ENCODE data around the gene GLTPD2.

Gene GLTPD2

DNA sequence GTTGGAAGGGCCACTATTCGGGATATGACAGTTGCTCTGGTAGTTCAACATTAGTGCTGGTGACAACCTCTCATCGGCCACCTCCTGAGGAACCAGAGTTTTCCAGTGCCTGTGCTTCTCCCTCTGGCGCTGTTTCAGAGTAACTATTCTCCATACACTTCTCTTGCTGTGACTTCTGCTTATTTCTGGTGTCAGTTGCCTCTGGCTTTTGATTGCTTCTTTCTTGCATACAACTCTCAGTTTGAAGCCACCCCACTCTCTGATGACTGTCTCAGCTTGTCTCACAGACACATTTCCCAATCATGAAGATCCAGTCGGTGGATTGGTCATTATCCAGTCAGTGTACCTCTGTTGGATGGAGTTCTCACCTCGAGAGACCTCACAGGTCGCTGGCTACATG lies 20.5 kb upstream of the GLTPD2 start:
- DNase-seq (ENCODE audit: low read depth, low spot score) = no peak

DNA sequence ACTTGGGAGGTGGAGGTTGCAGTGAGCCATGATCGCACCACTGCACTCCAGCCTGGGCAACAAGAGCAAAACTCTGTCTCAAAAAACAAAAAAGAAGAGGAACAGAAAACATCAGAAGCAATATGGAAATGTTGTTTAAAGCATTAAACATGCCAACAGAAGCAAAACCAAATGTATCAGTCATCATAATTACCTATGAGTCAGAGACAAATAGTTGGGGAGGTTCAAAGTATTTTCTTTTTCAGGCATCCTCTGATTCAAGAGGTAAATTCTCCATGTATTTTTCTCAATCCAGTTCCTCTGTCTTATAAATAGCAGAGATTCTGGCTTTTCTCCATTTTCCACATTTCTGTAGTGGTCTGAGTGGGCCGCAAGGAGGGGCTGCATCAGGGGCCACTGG lies 19.1 kb upstream of the GLTPD2 start:
- no peak for DNase-seq (ENCODE audit: low read depth, low spot score)
- H3K4me3 ChIP-seq (ENCODE audit: low read length) = no peak overlapping the region

More for the DNA sequence above, 20.5 kb upstream of the GLTPD2 start:
- no peak overlapping the region for H3K4me3 ChIP-seq (ENCODE audit: low read length)

DNA sequence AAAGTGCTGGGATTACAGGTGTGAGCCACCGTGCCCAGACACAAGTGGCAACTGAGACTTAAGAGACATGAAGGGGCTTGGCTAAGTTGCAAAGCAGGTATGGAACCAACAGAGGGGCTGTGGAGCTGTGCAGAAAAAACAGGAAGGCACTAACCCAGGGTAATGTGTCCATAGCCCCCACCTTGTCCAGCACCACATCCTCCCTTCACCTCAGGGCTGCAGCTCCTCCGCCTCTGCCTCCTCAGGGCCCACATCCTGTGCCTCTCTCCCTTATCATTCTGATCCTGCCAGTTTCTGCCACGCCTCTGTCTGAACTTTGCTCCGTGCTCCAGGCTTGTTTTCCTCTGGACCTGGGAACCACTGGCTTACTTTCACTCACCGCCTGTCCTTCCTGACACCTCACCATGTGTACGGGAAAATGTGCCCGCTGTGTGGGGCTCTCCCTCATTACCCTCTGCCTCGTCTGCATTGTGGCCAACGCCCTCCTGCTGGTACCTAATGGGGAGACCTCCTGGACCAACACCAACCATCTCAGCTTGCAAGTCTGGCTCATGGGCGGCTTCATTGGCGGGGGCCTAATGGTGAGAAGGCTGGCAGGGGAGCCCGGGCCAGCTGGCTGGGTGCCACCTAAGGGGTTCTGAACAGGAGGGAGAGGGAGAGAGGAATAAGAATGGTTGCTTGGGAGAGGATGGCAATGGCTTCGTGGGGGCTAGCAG lies 17.1 kb upstream of the GLTPD2 start, which contains the start of gene TM4SF5:
Gene TM4SF5, plus strand, starts transcription at position 368 of the 716 bp plus-strand sequence. Its CDS starts 37 bp downstream, at position 405.
- DNase-seq (ENCODE audit: low read depth, low spot score) = peak; percentile 68
- no peak within 1 kb of the TSS for H3K4me3 ChIP-seq (ENCODE audit: low read length)

DNA sequence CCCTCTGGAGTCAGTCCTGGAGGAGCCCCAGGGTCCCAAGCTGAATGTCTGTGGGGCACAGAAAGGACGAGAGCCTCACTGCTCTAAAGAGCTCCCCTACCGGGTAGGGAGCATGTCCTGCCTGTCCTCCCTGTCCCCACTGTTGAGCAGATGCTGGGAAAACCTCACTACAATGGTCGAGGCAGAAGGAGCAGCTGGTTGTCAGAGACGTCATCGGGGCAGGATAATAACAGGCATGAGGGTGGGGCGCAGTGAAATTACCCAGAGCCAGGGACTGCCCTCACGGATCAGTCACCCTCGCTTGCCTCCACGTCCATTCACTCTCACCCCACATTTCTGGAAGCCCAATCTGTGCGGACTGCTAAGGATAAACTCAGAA lies 16.5 kb upstream of the GLTPD2 start:
- no peak overlapping the region for H3K4me3 ChIP-seq (ENCODE audit: low read length)
- no peak for DNase-seq (ENCODE audit: low read depth, low spot score)

DNA sequence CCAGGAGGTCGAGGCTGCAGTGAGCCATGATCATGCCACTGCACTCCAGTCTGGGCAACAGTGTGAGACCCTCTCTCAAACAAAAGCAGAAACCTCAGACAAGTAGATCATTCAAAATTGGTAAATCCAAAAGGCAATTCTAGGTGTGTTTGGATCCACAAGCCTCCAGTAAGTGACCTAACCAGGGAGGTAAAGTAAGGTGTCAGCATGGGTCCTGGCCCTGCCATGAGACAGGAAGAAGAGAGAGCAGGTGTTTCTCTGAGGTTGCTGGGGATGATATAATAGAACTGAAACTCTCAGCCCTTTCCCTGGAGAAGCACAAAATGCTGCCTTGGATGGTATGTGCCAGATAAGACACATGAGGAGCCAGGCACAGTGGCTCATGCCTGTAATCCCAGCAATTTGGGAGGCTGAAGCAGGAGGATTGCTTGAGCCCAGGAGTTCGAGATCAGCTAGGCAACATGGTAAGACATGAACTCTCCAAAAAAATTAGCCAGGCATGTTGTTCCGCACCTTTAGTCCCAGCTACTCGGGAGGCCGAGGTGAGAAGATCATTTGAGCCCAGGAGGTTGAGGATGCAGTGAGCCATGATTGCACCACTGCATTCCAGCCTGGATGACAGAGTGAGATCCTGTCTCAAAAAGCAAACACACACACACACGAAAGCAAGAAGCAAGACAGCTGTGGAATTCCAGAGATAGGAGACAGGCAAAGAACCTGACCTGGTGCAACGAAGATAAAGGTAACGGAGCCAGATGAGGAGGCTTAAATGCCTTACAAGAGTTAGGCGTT lies 10.6 kb upstream of the GLTPD2 start:
- no peak for DNase-seq (ENCODE audit: low read depth, low spot score)
- no peak overlapping the region for H3K4me3 ChIP-seq (ENCODE audit: low read length)

DNA sequence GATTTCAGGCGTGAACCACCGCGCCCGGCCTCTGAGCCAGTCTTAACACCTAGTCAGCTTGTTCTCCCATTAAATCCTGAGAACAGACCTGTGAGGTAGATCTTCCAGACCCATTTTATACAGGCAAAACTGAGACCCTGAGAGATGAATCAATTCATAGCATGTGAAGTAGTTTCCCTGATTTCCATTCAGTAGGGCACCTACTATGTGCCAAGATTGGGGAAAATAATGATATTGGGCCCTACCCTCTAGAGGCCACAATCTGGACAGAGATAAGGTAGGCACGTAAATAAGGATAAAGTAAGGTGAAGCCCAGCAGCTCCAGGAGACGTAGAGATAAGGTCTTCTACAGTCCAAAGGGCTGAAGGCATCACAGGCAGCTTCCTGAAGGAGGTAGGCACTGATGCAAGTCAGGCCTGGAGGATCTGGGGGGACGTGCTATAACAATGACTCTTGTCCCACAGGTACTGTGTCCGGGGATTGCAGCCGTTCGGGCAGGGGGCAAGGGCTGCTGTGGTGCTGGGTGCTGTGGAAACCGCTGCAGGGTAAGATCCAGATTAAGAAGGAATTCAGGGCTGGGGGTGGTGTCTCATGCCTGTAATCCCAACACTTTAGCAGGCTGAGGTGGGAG lies 8.3 kb upstream of the GLTPD2 start:
- DNase-seq (ENCODE audit: low read depth, low spot score) = no peak
- H3K4me3 ChIP-seq (ENCODE audit: low read length) = no peak overlapping the region

DNA sequence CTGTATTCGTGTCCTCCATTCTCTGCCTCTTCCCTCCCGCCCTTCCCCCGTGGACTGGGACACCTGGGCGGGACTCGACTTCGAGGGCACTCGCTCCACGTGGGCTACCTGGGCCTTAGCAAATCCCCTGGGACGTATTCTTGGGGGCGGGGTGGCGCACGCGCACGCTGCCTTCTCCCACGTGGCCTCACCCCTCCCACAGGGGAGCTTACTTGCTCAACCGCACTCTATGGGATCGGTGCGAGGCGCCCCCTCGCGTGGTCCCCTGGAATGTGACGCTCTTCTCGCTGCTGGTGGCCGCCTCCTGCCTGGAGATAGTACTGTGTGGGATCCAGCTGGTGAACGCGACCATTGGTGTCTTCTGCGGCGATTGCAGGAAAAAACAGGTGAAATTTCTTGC lies 6.1 kb upstream of the GLTPD2 start:
- no peak for DNase-seq (ENCODE audit: low read depth, low spot score)

DNA sequence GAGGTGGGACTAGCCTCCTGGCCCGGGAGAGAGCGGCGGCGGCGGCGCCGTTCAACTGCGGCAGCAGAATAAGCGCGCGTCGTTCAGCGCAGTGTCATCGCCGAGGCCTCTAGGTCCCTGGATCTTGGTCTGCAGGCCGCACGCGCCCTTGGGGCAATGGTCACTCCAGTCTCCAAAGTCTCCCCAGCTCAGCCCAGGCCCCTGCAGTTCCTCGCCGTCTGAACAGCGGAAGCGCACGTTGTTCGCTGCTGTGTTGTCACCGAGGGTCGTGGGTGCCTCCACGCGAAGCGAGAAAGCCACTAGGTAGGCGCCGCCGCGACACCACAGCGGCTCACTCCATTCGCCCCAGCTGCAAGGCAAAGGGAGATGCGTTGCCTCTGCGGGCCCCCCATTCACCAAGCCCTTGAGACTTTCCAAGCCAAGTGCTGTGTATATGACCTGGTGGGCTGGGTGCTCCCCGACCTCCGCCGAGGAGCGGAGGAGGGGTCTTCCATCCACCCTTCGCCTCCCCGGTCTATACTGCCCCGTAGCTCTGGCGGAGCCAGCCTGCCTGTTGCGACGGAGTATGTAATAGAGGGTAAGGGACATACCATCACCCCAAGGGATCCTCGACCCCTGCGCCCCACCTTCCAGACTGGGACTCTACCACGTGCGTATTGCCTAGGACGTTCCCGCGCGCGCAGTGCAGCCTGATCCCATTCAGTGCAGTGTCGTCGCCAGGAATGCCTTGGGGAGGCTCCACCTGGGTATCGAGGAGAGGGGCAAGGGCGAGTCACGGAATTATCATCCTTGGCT lies 3.3 kb upstream of the GLTPD2 start:
- H3K4me3 ChIP-seq (ENCODE audit: low read length) = no peak overlapping the region
- DNase-seq (ENCODE audit: low read depth, low spot score) = no peak

More for the DNA sequence above, 6.1 kb upstream of the GLTPD2 start:
- H3K4me3 ChIP-seq (ENCODE audit: low read length) = no peak overlapping the region

DNA sequence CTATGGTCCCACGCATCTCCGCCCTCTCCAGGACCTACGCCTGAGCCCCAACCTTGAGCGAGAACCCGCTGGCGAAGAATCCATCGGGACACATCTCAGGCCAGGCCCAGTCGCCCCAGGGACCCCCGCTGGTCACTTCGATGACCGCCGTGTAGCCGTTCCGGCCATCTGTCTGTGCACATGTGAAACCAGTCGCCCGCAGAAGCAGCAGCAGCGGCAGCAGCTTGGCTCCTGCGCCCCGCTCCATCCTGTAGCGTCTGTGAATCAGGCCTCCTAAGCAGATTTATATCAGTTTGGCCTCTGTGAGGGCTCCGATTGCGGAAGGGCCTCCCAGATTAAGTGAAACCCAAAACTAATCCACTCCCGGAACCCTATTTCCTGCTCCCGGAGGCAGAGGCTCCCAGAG lies 2.7 kb upstream of the GLTPD2 start, which contains the start of gene VMO1:
Gene VMO1, minus strand, starts transcription at position 259 of the 406 bp plus-strand sequence. Its CDS starts 12 bp downstream, at position 247.
- DNase-seq (ENCODE audit: low read depth, low spot score) = no peak
- H3K4me3 ChIP-seq (ENCODE audit: low read length) = no peak within 1 kb of the TSS

DNA sequence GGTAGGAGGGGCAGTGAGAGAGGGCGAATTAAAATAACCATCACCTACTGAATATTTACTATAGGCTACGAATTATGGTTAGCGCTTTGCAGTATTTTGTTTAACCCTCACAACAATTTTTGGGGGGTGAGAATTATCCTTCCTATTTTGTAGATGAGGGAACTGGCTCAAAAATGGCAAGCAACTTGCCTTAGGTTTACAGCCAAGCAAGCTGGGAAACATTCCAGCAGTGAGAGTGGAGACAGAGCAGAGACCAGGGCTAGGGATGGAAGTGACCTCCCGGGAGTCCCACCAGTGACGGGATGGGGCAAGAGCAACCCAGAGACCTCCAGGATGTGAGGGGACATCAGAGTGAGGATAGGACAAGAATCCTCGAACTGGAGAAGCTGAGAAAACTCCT lies 2.2 kb upstream of the GLTPD2 start:
- no peak overlapping the region for H3K4me3 ChIP-seq (ENCODE audit: low read length)
- no peak for DNase-seq (ENCODE audit: low read depth, low spot score)

DNA sequence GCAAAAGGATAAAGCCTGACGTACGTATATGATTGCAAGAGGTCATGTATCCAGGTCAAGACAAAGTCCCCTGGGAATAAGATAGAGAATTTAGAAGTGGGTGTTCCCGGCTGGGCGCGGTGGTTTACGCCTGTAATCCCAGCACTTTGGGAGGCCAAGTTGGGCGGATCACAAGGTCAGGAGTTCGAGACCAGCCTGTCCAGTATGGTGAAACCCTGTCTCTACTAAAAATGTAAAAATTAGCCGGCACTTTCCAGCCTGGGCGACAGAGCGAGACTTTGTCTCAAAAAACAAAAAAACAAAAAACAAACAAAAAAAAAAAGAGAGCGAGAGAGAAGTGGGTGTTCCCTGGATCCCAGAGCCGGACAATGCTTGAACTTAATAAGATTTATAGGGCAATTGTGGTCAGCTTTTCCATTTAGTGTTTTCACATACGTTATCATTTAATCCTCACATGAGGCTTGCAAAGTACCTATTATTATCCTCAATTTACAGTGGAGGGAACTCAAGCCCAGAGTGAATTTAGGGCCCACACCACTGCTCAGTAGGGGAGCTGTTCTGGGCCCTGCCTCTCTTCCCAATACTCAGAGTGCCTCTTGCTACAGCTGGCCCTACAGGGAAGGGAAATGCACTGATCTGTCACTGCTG lies 481 bp upstream of the GLTPD2 start:
- no peak overlapping the region for H3K4me3 ChIP-seq (ENCODE audit: low read length)
- DNase-seq (ENCODE audit: low read depth, low spot score) = no peak

DNA sequence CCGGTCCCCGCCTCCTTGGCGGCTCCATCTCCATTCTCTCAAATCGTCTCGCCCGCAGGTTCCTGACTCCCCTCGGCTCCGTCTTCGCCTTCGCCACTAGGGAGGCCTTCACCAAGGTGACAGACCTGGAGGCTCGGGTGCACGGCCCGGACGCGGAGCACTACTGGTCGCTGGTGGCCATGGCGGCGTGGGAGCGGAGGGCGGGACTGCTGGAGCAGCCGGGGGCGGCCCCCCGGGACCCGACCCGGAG lies 862 bp downstream of the GLTPD2 start:
- no peak for DNase-seq (ENCODE audit: low read depth, low spot score)
- peak overlapping the region; percentile 66 for H3K4me3 ChIP-seq (ENCODE audit: low read length)

DNA sequence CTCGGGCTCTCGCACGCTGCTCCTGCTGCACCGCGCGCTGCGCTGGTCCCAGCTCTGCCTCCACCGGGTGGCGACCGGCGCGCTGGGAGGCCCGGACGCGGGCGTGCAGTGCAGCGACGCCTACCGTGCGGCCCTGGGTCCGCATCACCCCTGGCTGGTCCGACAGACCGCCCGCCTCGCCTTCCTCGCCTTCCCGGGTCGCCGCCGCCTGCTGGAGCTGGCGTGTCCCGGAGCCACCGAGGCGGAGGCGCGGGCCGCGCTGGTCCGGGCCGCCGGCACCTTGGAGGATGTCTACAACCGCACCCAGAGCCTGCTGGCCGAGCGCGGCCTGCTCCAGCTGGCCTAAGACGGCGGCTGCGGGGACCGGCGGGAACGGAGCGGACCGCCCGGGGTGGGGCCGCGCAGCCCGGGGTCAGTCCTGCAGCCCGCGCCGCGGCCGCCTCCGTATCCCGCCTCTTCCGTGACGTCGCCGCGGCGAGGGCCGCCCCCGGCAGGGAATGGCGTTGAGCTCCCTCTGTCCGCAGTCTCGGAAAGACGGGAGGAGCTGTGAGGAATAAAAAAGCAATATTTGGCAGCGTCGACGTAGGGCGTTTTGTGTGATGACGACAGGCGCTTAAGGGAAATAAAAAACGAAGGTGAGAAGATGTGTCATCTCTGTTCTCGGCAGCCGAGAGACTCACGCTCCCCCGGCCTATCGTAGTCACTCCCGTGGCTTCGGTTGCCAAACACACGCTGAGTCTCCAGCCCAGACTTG lies 1.4 kb downstream of the GLTPD2 start:
- H3K4me3 ChIP-seq (ENCODE audit: low read length) = peak overlapping the region; percentile 66
- peak; percentile 69 for DNase-seq (ENCODE audit: low read depth, low spot score)

DNA sequence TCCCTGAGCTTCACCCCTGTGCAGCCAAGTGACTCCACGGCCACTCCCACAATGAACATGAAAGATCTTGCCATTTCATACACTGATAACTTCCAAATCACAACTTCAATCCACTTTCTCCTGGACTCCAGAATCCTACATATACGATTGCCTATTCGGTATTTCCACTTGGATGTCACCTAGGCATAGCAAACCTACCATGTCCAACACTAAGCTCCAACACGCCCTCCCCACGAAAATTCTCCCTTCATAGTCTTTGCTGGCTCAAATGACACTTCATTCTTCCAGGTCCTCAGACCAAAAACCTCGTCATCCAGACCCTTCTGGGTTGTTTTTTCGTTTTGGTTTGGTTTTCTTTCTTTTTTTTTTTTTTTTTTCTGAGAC lies 1.9 kb downstream of the GLTPD2 start:
- no peak for DNase-seq (ENCODE audit: low read depth, low spot score)
- peak overlapping the region; percentile 66 for H3K4me3 ChIP-seq (ENCODE audit: low read length)

DNA sequence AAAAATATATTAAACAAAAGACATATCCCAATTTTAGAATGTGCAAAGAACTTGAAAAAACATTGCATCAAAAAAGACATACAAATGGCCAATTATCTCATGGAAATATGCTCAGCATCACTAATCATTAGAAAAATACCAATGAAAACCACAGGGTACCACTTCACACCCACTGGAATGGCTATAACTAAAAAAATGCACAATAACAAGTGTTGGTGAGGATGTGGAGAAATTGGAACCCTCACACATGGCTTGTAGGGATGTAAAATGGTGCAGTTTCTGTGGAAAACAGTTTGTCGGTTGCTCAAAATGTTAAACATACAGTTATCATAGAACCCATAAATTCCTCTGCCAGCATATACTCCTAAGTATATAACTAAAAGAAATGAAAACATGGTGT lies 6.4 kb downstream of the GLTPD2 start:
- H3K4me3 ChIP-seq (ENCODE audit: low read length) = no peak overlapping the region
- no peak for DNase-seq (ENCODE audit: low read depth, low spot score)

DNA sequence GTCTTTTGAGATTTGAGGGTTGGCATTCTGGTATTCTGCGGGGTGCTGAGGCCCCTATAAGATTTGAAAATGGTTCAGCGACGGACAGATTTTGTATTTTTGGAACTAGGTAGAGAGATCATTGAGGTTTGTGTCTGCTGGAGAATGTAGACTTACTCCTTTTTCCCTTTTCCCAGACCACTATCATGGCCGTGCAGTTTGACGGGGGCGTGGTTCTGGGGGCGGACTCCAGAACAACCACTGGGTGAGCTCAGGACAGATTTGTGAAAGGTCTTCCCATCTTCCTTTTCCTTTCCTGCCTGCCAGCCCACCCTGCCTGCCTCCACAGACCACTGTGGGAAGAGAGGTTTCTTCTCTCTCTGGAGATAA lies 7.8 kb downstream of the GLTPD2 start:
- DNase-seq (ENCODE audit: low read depth, low spot score) = peak; percentile 12
- H3K4me3 ChIP-seq (ENCODE audit: low read length) = peak overlapping the region; percentile 94

DNA sequence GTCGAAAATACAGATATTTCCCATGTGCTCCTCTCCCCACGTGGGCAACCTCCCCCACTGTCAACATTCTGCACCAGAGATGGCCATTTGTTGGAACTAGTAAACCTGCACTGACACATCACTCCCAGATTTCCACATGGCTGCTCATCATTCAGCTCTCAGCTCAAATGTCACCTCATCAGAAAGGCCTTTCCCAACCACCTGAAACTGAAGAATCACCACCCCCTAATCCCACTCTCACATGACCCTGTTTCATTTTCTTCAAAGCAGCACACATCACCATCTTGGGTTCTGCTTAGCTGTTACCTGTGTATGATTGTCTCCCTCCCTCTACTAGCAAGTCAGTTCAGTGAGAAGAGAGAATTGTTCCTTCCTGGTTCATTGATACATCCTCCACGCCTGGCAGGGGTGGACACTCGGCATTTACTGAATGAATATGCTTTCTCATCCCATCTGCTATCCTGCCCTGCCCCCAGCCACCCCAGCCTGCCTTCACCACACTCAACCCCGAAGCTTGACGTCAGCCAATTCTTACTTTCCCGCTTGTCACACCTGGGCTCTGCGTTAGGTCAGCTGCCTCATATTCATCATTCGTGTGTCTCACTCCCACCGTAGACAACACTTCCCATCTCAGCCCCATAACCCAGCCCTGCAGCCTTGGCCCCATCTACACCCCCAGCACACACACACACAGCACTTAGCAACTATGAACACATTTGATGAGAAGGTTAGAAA lies 11.9 kb downstream of the GLTPD2 start:
- H3K4me3 ChIP-seq (ENCODE audit: low read length) = no peak overlapping the region
- no peak for DNase-seq (ENCODE audit: low read depth, low spot score)

DNA sequence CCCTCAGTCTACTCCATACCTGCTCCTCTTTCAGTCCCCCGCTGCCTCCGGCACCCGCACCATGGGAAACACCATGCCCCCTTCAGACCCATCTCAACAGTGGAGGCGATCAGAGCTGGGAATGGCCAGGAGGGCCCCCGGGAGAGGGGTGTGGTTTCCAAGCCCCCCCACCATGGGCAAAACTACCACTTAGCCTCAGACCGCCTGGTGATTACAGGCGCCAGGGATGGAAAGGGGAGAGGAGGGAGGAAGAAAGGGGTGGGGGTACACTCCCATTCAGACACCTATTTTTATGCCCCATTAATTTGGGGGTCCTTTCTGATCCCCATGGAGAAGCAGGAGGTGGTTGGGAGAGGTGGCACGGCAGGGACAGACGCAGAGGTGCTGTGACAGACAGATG lies 13.5 kb downstream of the GLTPD2 start, which contains the start of gene C17orf114:
Gene C17orf114, minus strand, starts transcription at position 101 of the 400 bp plus-strand sequence.
- no peak within 1 kb of the TSS for H3K4me3 ChIP-seq (ENCODE audit: low read length)
- no peak for DNase-seq (ENCODE audit: low read depth, low spot score)
